HG02759 (cell line): Measurements from ENCODE around the gene BCL2.

Experiments used
- ATAC-seq: cut with Tn5 transposase; IDR thresholded peaks from one replicate; pipeline ENCODE4 v1.9.1; 2021; ENCODE audit warnings: mild to moderate bottlenecking, moderate library complexity; ENCODE audit not compliant: unreplicated experiment

Gene BCL2

DNA sequence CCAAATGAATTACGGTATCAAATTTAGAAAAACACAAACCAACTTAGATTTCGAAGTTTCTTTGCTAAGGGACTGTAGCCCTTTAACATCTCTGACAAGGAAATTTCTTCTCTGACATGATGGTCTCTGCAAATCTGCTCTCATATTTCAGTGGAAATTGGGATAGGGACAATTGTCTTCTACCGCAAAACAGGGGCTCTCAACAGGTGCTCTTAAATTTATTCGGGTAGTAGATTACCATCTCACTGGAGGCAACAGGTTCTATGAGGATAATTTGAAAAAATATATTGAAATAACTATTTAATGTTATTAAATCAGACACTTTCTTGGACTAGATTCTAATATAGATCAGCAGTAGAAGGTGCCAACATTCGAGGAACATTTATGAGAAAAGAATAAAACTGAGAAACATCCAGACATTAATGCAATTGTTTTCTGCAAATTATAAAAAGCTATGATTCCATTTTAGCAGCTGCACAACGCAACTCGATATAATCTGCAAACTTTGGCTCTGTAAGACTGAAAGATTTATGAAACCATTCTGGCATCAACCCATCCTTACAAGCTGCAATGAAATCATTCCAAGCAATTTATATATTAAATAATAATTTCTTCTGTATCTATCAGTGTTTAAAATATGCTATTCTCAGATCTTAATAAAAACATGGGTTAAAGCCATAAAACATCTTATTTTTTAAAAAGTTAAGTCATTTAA, 10.0 kb upstream of the BCL2 start:
- ATAC-seq: no peak

DNA sequence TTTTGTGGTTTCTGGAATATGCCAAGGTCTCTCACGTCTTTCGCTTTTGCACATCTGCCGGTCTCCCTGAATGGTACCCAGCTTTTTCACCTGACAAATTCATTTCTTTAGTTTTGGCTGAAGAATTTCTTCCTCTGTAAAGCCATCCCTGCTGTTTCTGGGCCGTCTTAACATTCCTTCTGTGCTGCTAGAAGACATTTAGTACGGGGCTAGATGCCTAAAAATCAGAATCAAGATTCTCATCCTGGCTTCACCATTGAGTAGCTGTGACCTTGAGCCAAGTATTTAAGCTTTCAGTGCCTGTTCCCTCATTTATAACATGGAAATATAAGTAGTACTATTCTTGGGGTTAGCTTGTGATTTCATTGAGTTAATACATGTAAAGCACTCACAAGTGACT, 6.4 kb upstream of the BCL2 start:
- no peak for ATAC-seq

DNA sequence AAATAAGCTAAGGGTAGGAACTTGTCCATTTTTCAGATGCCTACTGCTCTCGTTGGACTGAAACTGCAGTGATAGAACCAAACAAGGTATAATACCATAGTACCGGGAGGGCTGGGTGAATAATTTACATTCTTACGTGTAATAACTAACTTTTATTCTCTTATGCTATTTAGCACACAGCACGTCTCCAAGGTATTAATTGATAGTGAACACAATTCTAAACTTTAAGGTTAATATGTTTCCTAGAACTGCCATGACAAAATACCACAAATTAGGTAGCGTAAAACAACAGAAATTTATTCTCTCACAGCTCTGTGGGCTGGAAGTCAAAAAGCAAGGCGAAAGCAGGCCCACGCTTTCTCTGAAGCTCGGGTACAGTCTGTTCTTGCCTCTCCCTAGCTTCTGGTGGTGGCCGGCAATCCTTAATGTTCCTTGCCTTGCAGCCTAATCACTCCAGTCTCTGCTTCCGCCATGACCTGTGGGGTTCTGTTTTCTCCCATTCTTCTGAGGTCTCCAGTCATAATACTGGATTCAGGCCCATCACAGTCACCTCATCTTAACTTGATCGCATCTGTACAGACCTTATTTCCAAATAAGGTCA, 5.6 kb upstream of the BCL2 start:
- no peak for ATAC-seq

DNA sequence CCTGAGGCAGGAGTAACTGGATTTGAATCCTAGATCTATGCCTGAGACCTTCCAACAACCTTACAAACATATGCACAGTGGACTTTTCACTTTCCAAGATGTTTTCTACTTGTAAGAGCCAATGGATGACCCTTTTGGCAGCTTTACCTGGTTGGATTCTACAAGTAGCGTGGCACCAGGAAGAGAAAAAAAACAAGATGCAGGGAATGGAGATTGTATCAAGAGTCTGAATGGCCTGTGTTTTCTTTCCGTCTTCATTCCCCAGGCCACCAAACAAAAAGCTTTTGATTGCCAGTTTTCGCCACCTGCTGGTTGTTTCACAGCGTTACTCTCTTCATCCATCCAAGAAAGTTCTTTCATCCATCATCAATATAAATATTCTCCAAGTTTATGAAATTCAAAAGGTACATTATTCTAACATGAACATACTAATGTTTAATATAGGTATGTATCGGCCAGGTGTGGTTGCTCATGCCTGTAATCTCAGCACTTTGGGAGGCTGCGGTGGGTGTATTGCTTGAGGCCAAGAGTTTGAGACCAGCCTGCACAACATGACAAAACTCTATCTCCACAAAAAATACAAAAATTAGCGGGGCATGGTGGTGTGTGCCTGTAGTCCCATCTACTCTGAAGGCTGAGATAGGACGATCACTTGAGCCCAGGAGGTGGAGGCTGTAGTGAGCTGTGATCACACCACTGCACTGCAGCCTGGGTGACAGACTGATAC, 3.5 kb upstream of the BCL2 start:
- ATAC-seq: no peak

DNA sequence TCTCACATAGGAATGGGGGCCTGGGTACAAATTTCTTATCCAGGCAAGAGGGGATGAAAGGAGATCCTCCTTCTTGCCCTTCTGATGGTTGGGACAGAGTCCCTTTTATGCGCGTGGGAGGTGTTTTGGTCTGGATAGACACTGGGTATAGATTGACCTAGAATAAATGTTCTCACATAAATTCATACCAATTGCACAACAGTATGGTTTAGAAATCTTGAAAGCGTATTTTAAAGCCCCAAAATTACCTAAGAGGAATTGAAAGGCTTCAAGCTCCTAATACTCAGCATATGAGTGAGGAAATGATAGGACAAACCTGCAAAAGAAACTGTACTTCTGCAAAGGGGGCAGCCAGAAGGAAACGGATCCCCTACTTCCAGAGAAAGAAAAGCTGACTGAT, 2.6 kb upstream of the BCL2 start:
- ATAC-seq: no peak

DNA sequence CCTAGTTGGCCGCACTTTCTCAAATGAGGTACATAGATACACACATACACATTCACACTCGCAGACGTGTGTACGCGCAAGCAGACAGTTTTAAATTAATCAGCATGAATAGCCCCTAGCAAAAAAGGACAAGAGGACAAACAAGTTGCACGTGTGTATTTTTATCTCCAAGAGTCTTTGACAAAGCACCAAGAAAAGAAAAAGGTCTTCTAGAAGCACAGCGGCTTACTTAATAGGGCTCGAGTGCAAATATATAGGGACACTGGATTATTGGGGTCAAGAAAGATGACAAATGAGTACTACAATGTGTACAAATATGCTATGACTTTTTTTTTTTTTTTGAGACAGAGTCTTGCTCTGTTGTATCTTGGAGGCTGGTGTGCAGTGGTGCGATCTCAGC, 1.7 kb upstream of the BCL2 start:
- ATAC-seq: no peak

DNA sequence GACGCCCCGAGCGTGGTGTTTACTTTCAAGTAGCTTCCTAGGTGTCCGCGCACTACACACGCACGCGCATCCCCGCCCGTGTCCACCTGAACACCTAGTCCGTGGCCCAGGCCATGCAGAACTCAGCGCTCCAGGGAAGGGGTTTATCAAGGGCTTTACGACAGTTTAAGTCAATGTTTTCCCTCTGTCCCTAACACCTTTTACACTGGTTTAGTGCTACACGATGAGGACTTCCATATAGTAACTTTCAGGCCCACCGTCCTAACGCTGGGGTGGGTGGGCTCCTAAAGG, 1.4 kb upstream of the BCL2 start:
- ATAC-seq: no peak

DNA sequence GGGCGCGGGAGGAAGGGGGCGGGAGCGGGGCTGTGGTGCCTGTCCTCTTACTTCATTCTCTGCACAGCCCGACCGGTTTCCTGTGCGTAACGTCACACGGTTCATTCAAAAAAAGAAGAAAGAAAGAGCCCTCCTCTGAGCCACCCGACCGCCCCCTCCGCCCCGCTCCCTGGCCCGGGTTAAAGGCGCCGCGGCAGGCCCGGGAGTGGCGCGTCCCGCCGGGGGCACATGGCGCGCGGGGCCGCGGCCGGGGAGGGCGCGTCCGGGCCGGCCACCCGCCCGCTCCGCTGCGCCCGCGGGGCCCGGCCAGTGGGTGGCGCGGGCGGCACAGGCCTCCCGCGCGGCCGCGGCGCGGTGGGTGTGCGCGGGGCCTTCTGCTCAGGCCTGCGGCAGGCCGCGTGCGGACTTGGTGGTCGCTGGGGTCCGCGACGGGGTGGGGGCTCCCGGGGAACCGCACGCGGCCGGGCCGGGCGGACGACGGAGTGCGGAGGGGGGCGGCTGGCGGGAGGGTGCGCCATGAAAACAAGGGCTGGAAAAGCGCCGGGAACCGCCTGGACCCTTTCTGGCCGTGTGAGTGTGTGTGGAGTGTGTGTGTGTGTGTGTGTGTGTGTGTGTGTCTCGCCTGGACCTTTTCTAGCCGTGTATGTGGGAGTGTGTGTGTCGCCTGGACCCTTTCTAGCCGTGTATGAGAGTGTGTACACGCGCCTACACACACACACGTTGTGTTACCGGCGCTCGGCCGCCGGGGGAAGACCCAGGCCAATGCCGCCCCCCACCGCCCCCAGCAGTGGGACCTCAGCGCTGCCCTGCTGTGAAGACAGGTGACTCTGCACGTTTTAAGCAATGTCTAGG, 780 bp upstream of the BCL2 start:
- ATAC-seq: peak; percentile 66

DNA sequence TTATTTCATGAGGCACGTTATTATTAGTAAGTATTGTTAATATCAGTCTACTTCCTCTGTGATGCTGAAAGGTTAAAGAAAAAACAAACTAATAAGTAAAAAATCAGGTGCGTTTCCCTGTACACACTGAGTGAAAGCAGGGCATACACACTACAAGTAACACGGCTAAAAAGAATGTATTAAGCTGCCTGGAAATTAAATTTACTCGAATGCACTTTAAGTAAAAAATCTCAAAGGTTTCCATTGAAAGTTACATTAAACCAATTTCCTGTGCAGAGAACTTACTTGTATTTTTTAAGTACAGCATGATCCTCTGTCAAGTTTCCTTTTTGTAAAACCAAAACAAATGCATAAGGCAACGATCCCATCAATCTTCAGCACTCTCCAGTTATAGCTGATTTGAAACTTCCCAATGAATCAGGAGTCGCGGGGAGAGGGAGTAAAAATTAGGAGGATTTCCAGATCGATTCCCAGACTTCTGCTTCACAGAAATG, 633 bp downstream of the BCL2 start:
- no peak for ATAC-seq

DNA sequence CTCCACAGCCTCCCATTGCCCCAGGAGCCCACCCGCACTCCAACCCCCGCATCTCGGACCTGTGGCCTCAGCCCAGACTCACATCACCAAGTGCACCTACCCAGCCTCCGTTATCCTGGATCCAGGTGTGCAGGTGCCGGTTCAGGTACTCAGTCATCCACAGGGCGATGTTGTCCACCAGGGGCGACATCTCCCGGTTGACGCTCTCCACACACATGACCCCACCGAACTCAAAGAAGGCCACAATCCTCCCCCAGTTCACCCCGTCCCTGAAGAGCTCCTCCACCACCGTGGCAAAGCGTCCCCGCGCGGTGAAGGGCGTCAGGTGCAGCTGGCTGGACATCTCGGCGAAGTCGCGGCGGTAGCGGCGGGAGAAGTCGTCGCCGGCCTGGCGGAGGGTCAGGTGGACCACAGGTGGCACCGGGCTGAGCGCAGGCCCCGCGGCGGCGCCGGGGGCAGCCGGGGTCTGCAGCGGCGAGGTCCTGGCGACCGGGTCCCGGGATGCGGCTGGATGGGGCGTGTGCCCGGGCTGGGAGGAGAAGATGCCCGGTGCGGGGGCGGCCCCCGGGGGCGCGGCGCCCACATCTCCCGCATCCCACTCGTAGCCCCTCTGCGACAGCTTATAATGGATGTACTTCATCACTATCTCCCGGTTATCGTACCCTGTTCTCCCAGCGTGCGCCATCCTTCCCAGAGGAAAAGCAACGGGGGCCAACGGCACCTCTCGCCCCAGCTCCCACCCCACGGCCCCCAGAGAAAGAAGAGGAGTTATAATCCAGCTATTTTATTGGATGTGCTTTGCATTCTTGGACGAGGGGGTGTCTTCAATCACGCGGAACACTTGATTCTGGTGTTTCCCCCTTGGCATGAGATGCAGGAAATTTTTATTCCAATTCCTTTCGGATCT, 1.3 kb downstream of the BCL2 start:
- ATAC-seq: peak; percentile 38

DNA sequence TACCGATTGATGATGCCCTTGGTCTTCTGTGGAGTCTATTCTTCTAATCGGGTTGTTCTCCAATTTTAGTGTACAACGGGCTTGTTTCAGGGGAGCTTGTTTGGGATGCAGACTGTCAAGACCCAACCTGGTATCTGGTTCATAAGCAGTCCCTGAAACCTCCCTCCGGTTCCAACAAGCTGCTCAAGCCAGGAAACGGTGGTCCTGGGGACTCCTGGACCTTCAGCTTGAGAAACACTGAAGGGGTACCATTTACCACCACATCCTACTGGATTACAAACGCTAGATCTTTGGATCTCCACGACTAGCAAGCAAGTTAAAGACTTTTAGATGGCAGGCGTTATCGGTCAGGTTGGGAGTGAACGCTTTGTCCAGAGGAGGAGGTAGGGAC, 2.0 kb downstream of the BCL2 start:
- ATAC-seq: no peak

DNA sequence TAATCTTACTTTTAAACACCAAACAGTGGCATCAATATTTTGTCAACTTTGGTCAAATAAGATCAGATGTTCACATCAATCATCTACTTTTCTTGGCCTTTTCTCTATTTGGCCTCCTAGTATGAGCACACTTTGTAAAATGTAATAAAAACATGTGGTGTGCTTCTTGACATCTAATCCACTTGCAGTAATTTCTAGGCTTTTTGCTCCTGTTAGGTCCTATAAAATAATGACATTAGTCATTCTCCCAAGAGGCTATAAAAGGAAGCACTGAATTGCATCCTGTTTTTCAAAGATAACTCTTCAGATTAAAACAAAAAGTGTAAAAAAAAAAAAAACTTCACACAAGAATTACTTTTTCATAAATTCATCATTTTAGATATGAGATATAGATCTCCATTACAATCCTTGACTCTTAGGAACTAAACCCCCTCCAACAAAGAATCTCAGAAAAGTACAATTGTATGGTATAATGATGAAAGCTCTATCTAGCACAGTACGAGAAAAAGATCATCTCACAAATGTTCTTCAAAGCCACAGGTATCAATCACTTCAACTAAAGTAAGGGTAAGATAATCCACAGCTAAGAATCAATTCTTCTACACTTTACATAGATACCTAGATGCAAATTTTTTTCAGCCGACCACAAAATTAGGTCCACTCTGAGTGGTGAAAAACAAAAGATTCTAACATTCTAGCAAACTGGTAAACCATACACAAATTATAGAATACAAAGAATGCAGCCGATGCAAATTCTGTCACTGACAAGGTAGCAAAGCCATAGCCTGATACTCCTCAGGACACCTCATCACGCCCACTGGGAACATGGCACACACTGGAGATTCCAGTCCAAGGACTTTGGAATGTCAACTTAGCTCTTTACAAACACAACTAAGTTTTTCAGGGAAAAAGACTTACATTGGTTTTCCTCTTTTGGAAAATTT, 2.7 kb downstream of the BCL2 start:
- ATAC-seq: peak; percentile 8

DNA sequence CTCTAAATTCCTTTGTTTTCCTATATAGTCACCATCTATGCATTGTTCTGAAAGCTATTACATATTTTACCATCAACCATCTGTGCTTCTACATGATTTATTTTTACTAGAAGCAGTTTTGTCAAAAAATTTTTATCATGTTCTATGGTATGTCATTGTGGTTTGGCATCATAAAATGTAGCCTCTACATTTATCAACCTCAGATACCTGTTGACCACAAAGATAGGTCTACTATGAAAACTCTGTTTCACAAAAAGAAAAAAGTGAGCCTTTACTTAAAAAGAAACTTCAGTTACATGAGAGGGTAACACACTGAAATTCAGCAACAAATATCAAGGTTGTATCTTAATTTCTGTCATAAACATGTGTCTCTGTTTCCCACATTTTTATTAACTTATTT, 3.7 kb downstream of the BCL2 start:
- ATAC-seq: no peak

DNA sequence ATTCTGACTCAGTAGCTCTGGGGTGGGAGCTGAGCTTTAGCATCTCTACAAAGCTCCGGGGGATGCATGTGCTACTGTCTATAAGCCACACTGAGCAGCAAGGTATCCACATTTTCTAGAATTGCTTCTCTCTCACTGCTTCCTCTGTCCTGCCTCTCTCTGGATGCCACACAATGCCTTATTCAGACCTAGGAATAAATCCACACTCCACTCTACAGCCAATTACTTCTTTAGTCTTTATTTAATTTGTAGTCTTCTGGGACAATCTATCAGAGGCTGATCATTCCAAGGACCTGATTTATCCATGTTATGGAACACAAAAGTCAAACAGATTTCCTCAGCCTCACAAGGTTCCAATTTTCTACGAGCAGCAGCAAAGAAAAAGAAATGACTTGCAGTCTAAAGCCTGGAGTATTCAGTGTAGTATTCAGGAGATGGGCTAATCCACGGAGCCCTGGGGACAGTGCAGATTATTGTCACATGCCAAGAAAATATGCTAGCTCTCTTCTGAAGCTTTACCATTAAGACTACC, 4.4 kb downstream of the BCL2 start:
- ATAC-seq: no peak

DNA sequence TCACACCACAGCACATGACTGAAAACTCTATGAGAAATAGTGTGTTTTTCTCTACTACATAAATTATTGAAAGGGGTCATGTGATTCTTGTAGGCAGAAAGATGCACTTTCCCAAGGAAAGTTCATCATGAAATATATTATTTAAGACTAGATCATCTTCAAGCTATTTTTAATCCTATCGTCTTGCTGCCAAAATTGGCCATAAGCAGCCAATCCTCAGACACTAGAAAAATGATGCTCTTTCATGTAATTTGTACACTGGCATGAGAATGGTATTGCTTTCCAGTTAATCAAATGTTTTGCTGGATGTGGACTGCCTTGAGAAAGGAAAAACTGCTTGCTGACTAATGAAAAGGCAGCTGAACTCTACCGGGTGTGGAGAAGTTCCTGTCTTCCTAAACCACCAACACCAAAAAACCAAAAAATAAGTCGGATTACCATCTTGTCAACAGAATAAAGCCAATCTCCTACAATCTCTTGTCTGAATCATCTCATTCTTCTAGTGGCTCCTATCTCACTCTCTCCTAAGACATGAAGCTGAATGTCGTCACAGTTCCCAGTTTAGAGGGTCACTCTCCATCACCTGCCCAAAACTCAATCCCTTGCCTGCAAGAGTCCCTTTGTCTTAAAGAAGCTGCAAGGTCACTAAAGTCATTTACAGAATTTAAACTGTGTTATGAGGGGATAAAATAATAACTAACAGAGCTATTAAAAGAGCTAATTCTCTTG, 5.3 kb downstream of the BCL2 start:
- no peak for ATAC-seq

DNA sequence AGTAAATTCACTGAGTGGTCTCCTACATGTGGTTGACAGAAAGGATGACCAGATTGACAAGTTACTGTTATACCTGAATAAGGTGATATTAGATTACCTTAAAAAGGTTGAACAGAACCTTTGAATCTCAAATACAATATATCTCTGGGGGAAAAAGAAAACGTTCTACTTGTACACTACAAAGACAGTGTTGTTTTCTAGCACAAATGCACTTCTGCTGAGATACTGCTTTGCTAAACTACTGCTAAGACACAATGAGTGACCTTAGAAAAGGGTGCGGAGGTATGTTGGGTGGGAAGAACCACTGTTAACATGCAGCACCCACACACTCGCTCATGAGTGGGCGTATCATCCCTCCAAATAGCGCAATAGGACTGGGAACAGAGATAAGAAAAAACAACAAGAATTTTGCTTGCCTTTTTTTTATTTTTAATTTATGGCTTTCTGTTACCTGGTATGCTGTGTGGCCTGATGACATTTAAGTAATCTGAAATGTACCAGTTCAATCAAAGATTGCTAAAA, 6.1 kb downstream of the BCL2 start:
- no peak for ATAC-seq

DNA sequence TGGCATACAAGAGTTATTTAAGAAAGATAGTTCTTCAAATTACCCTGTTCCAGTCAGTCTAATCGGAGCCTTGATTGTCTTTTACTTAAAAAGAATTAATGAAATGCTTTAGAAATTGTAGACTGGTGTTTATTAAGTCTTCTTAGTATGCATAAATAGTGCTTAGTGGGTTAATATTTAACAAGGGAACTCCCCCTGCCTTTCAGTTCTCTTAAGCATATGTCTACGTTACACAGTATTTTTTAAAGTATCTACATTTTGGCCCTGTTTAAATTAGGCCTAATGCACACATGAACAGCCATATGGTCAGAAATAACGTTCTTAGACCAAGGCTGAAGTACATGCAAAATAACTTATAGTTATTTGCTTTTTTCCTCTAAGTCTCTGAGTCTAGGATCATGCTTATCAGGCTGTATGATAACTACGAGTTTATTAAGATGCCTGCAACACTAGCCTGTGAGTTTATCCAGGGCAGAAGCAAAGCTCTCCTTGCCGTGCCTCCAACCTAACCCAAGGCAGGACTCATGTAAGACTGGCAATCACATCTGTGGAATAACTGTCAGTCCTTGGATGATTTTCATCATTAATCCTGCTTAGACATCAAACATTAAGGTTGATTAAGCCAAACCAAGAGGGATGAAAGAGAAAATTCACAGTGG, 6.7 kb downstream of the BCL2 start:
- ATAC-seq: peak; percentile 36

DNA sequence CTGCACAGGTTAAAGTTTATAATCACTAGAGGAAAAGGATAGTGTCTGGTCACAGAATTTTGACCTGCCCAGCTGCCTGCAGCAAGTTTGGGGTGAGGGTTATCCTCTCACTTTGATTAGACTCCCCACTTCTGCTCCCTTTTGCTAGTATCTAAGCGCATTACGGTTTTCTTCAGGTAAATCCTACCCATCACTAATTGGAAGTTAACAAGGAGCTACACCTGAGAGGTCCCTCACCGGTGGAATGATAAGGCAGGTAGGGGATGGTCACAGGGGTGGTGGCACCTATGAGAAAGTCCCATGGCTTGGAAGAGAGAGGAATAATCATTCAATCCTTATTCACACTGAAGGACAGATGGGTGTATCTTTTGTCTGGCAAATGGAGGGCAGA, 7.6 kb downstream of the BCL2 start:
- no peak for ATAC-seq
